Urinary bladder (tissue), 4 donors: ENCODE data around the gene NR2C1. TPM values are rescaled to one million over a fixed set of nuclear protein-coding genes. Genes with fewer than 3 reads are reported as not detected.

Experiments used
- DNase-seq: peaks from one replicate; pipeline ENCODE4 v3.0.0-alpha.2; 2015; ENCODE audit errors: extremely low spot score
- H3K27ac ChIP-seq: one replicate; pipeline ENCODE4 v1.5.1; 2013; ENCODE audit warnings: low read depth, mild to moderate bottlenecking, moderate library complexity
- H3K36me3 ChIP-seq: one replicate; pipeline ENCODE4 v1.6.1; 2013; ENCODE audit warnings: mild to moderate bottlenecking, moderate library complexity; ENCODE audit not compliant: insufficient read depth
- H3K4me1 ChIP-seq: one replicate; pipeline ENCODE4 v1.6.1; 2013; ENCODE audit warnings: mild to moderate bottlenecking, moderate library complexity; ENCODE audit not compliant: insufficient read depth
- H3K4me3 ChIP-seq: one replicate; pipeline ENCODE4 v1.5.1; 2013; ENCODE audit warnings: low read depth, low read length
- WGBS: extraction: QIAGEN DNeasy Blood & Tissue Kit; methylation state at CpG from one replicate; pipeline ENCODE4 v1.1.7; 2013; 5-methylcytosine and 5-hydroxymethylcytosine counted together
- polyA plus RNA-seq: library from polyadenylated mRNA; stranded (reverse); fragments of 200-250 nt; gene quantifications from one replicate; pipeline ENCODE4 v1.2.3, GENCODE V29; 2013
- total RNA-seq: library from RNA; depleted of rRNA; stranded (reverse); fragments of >200 nt; gene quantifications from one replicate; pipeline ENCODE4 v1.2.3, GENCODE V29; 2014
- donor health status: healthy with polysubstance abuse.
- donor health status: healthy.

NR2C1 gene
- total and polyA plus RNA-seq, 2 donors, result 16.5 to 84.3 TPM

DNA sequence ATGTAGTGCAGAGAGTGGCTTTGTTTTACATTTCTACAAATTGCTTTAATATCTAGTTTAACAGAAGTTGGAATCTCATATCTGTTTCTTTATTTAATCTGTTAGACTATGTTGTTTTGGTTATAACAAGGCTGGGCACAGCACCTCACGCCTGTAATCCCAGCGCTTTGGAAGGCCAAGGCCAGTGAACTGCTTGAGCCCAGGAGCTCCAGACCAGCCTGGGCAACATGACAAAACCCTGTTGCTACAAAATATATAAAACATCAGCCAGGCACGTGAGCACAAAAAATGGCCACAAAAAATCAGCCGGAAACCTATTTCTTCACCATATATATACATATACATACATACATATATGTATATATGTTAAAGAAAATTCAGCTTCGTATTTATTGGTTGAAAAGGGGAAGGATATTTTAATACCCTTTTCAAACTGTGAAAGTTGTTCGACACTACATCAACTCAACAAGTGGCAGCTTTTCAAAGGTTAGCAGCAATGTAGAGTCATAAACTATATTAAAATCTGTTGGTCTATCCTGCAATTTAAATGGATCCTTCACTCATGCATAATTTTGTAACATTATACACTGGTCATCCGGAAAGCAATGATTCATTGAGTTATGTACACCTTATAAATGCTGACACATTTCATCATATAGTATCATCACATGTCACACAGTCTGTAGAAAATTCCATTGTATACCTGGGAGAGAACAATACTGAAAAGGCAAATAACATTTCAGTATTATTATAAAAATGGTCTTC lies 7.1 kb downstream of the NR2C1 start:
- no peak for DNase-seq
- H3K36me3 ChIP-seq, result peaks cover 3% of the 10 kb centered on the region
- H3K4me1 ChIP-seq, result no peaks in the 10 kb centered on the region
- H3K27ac ChIP-seq, result no peak overlapping the region
- no peak overlapping the region for H3K4me3 ChIP-seq
- WGBS, result 93% methylated on average over 7 of the region's 7 CpGs

GRCh38 chr12:95060951-95061350 lies 12.5 kb downstream of the NR2C1 start:
- Histone ChIP-seq H3K36me3 (peaks cover 7% of the 10 kb centered on the region), H3K4me1 (no peaks in the 10 kb centered on the region), H3K27ac (no peak overlapping the region), H3K4me3 (no peak overlapping the region)
- 96% methylated on average over 1 of the region's 1 CpG for WGBS
- no peak for DNase-seq

DNA sequence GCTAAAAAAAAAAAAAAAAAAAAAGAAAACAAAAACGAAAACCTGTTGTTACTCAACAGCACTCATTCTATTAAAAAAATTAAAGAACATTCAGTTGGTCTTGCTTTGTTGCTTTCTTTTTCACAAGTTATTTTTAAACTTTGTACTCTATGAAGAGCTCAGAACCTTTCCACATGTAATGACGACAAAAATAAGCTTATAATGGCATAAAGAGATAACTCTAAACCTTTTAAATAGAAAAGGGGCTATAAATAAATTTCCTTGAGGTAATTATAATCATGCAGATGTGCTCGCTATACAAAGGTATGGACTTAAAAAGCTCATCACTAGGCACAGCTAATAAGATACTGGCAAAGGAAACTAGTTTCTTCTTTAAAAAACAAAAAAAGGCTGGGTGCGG lies 13.4 kb downstream of the NR2C1 start:
- Histone ChIP-seq H3K4me1 (no peaks in the 10 kb centered on the region), H3K36me3 (peaks cover 7% of the 10 kb centered on the region), H3K27ac (no peak overlapping the region), H3K4me3 (no peak overlapping the region)
- 93% methylated on average over 4 of the region's 4 CpGs for WGBS
- DNase-seq, result no peak

DNA sequence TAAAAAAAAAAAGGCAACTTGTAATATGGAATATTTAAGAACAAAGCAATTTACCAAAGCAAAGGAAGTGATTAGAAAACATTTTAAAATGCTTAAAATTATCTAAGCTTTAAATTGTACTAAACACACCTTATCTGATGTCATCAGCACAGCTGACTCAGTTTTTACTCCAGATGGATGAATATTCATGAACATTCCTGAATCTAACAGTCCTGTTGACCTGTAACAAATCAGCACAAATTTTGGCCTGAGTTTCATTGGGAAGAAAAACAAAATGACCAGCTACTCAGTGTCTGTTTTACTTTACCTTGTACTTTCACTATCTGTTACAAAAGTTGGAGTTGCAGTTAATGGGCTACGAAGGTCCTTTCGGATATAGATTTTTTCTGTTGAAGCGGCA lies 16.0 kb downstream of the NR2C1 start:
- no peak overlapping the region for H3K4me3 ChIP-seq
- H3K27ac ChIP-seq, result no peak overlapping the region
- WGBS, result 97% methylated on average over 3 of the region's 3 CpGs
- no peaks in the 10 kb centered on the region for H3K4me1 ChIP-seq
- no peak for DNase-seq
- peaks cover 7% of the 10 kb centered on the region for H3K36me3 ChIP-seq

GRCh38 chr12:95055057-95055456 lies 18.4 kb downstream of the NR2C1 start:
- H3K4me3 ChIP-seq, result no peak overlapping the region
- no peak for DNase-seq
- peaks cover 5% of the 10 kb centered on the region for H3K36me3 ChIP-seq
- 44% methylated on average over 2 of the region's 2 CpGs for WGBS
- no peak overlapping the region for H3K27ac ChIP-seq
- no peaks in the 10 kb centered on the region for H3K4me1 ChIP-seq

DNA sequence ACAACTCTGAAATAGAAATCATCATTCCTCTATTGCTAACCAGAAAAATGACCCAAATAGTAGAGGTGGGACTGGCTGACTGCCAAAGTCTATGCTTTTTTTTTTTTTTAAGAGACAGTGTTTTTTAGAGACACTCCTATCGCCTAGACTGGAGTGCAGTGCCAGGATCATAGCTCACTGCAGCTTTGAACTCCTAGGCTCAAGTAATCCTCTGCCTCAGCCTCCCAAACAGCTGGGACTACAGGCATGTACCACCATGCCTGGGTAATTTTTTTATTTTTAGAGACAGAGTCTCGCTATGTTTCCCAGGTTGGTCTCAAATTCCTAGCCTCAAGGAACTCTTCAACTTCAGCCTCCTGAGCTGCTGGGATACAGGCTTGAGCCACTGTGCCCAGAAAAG lies 19.2 kb downstream of the NR2C1 start:
- Histone ChIP-seq H3K36me3 (peaks cover 5% of the 10 kb centered on the region), H3K4me3 (no peak overlapping the region), H3K4me1 (no peaks in the 10 kb centered on the region), H3K27ac (no peak overlapping the region)
- DNase-seq, result no peak
- 56% methylated on average over 2 of the region's 2 CpGs for WGBS

DNA sequence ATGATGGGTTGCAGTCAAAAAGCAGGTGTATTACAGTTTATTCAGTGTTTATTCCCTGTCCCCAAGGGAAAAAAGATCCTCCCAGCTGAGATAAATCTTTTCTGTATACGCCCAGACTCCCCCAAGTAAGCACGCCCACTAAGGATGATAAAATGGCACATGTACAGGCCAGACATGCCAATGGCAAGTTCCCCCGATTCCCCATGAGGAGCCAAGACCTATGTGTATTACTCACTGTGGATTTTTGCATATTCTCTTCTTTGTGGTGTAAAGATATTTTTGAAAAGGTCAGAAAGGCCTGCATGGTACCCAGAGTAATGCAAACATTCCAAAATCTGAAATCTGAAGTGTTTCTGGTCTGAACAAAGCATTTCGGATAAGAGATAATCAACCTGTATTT lies 22.2 kb downstream of the NR2C1 start:
- H3K4me1 ChIP-seq, result no peaks in the 10 kb centered on the region
- DNase-seq, result no peak
- no peak overlapping the region for H3K4me3 ChIP-seq
- no peak overlapping the region for H3K27ac ChIP-seq
- 88% methylated on average over 4 of the region's 4 CpGs for WGBS
- H3K36me3 ChIP-seq, result peaks cover 4% of the 10 kb centered on the region

- Histone ChIP-seq H3K36me3 (no peaks in the 10 kb centered on the region), H3K4me1 (no peaks in the 10 kb centered on the region), H3K4me3 (no peak overlapping the region), H3K27ac (no peak overlapping the region)
- no peak for DNase-seq
- WGBS, result 75% methylated on average over 2 of the region's 2 CpGs
These were observed 35.5 kb downstream of the NR2C1 start for GRCh38 chr12:95037906-95038305.

- Histone ChIP-seq H3K4me1 (no peaks in the 10 kb centered on the region), H3K4me3 (no peak overlapping the region), H3K27ac (no peak overlapping the region), H3K36me3 (no peaks in the 10 kb centered on the region)
- no peak for DNase-seq
- WGBS, result 92% methylated on average over 1 of the region's 1 CpG
These were observed 38.7 kb downstream of the NR2C1 start for GRCh38 chr12:95034750-95035149.

GRCh38 chr12:95022477-95022876 lies 50.9 kb downstream of the NR2C1 start:
- H3K4me1 ChIP-seq, result no peaks in the 10 kb centered on the region
- H3K36me3 ChIP-seq, result no peaks in the 10 kb centered on the region
- H3K4me3 ChIP-seq, result no peak overlapping the region
- DNase-seq, result no peak
- H3K27ac ChIP-seq, result no peak overlapping the region
- 84% methylated on average over 2 of the region's 2 CpGs for WGBS

DNA sequence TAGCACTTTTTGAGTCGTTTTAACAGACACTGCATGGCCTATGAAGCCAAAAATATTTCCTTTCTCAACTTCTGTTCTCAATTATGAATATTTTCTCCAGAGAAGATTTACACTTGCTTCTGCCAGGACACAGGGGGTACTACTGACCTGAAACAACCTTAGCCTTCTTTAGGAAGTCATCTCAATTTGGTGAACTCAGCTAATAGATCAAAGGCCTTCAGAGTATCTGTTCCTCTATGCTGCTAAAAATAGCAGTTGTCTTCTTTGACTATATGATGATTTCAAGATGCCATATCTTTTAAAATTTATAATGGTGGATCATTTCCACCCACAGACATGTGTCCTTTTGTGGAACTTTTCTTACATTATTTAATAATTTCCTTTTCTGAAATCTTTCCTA lies 55.9 kb downstream of the NR2C1 start:
- Histone ChIP-seq H3K4me1 (no peaks in the 10 kb centered on the region), H3K4me3 (no peak overlapping the region), H3K36me3 (no peaks in the 10 kb centered on the region), H3K27ac (no peak overlapping the region)
- 62% methylated on average over 1 of the region's 1 CpG for WGBS
- DNase-seq, result no peak

DNA sequence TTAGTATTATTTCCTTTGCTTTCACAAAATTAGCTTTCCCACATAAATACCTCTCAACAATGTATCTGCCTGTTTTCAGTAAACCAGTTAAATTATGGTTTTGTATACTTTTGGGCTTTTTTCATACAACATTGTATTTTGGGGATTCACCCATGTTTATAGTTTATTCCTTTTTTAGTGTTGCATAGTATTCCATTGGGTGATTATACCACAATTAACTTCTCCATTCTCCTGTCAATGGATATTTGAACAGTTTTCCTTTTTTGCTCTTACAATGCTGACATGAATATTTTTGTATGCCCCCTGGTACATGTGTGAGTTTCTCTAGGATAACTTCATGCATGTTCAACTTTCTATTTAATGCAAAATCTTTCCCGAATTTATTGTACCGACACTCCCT lies 57.3 kb downstream of the NR2C1 start:
- Histone ChIP-seq H3K4me3 (no peak overlapping the region), H3K36me3 (no peaks in the 10 kb centered on the region), H3K4me1 (no peaks in the 10 kb centered on the region), H3K27ac (no peak overlapping the region)
- WGBS, result 98% methylated on average over 2 of the region's 2 CpGs
- DNase-seq, result no peak

DNA sequence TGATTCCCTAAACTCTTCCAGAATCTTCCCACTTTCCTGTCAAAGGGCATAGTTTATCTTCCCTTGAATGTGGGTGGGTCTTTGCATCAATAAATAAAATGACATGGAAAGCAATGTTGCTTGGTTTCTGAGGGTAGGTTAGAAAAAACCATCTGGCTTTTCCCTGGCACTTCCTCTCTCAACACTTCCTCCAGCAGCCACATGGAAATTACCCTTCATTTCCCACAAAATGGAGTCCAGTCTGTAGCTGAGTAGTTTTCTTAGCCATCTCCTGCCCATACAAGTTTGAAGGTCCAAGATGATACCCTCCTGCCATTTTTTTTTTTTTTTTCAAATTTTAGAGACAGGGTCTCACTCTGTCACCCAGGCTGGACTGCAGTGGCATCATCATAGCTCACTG lies 58.9 kb downstream of the NR2C1 start:
- H3K4me3 ChIP-seq, result no peak overlapping the region
- H3K4me1 ChIP-seq, result no peaks in the 10 kb centered on the region
- DNase-seq, result no peak
- no peaks in the 10 kb centered on the region for H3K36me3 ChIP-seq
- no peak overlapping the region for H3K27ac ChIP-seq

DNA sequence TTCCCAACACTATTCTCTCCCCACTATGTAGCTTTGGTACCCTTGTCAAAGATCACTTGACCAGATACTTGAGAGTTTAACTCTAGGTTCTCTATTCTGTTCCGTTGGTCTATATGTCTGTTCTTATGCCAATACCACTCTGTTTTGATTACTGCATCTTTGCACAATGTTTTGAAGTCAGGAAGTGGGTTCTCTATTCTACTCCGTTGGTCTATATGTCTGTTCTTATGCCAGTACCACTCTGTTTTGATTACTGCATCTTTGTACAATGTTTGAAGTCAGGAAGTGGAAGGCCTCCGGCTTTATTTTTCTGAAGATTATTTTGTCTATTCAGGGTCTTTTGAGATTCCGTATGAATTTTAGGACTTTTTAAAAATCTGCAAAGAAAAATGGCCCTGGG lies 67.2 kb downstream of the NR2C1 start:
- H3K27ac ChIP-seq, result no peak overlapping the region
- 92% methylated on average over 4 of the region's 4 CpGs for WGBS
- no peak overlapping the region for H3K4me3 ChIP-seq
- no peaks in the 10 kb centered on the region for H3K36me3 ChIP-seq
- no peaks in the 10 kb centered on the region for H3K4me1 ChIP-seq
- no peak for DNase-seq

- DNase-seq, result no peak
- Histone ChIP-seq H3K4me1 (no peaks in the 10 kb centered on the region), H3K4me3 (no peak overlapping the region), H3K36me3 (no peaks in the 10 kb centered on the region), H3K27ac (no peak overlapping the region)
- 95% methylated on average over 2 of the region's 2 CpGs for WGBS
These were observed 68.8 kb downstream of the NR2C1 start for GRCh38 chr12:95004610-95005009.
